Left renal pelvis (tissue), 4 donors: ENCODE results near the gene SHISA5. TPM values are rescaled to one million over a fixed set of nuclear protein-coding genes. Genes with fewer than 3 reads are reported as not detected.
"Not testable (repeated sequence)": the region's sequence is repeated elsewhere in the genome, so short reads cannot be mapped to it uniquely, and the experiment has no call there.

Experiments used
- DNase-seq, 4 donors: peaks; one replicate each; pipeline ENCODE4 v3.0.0-alpha.2; 2013; ENCODE audit warnings: low read depth in 4 of 4, low spot score in 3 of 4
- polyA plus RNA-seq, 4 donors: library from polyadenylated mRNA; unstranded; fragments of 120-200 nt; gene quantifications; one replicate each; pipeline ENCODE4 v1.2.1, GENCODE V29; 2013; ENCODE audit not compliant: insufficient read length in 4 of 4

The SHISA5 gene
- polyA plus RNA-seq, 4 donors = 106 to 114 (median 109) TPM

DNA sequence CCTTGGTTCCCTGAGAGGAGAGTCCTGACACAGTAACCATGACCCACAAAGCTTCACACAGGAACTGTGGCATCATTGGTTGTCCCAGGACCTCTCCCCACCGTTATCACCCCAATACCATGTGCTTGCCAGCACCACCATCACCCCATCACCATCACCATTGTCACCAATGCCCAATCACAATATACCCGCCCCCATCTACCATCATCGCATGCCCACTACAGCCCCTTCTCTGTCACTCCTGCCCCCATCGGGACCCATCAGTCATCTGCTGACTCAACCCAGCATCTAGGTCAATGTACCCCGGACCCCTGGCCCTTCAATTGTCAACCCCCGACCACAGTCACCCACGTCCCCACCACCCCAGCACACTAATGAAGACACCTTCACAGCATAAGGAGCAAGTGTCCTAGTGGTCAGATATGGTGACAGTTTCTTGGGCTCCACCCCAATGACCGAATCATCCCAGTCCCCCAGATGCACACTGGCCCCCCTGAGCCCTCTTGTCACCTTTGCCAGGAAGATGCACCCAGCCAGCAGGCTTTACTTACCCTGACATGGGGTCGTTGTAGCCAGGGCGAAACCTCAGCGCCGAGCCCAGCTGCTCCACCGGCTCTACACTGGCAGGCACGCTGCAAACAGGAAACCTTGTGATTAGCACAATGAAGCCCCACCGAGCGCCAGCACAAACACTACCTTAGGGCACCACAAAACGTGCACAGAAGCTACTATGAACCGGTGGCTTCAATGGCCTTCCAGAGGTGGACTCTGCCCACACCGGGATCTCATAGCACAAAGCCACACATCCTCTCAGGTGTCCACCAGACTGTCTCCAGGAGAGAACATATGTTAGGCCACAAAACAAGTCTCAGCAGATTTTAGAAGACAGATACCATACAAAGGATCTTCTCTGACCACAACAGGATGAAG lies 25.1 kb downstream of the SHISA5 start:
- no peak for DNase-seq

DNA sequence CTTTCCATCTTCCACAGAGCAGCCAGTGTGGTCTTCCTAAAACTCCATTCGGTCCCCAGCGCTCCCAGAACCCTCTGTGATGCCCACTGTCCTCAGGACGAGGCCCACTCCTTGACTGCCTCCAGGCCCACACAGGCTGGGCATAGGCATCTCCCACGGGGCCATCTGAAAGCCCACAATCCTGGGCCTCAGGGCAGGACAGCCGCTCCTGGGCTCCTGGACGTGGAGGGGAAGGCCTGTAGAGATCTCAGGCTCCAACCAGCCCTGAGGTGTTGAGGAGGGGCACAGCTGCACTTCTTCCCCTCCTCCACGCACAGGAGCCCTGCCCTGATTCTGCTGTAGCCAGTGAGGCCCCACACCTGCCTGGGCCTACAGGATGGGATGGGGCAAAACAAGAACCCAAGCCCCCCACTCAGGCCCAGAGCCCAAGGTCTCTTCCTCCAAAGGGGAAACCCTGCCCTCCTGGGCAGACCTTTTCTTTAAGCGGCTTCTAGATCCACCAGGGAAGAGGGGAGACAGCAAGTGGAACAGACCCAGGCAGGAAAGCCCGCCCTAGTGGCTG lies 25.9 kb downstream of the SHISA5 start:
- no peak for DNase-seq

- no peak for DNase-seq
Observed at GRCh38 chr3:48476426-48477053, 27.4 kb downstream of the SHISA5 start.

GRCh38 chr3:48475188-48475587 lies 28.8 kb downstream of the SHISA5 start:
- no peak for DNase-seq

DNA sequence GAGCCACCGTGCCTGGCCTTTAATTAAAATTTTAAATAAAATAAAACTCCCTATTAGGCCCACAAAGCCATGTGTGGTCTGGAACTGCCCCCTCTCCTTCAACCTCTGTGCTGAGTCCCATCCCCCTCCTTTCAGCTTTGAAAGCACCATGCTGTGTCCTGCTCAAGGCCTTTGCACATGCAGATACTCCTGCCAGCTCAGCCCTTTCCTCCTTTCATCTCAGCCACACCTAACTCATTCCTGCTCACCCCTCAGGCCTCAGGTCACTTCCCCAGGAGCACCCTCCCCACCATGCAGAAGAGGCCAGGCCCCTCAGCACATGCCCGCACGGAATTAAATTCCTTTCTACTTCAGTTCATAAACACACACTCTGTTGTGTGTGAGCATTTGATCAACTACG lies 29.4 kb downstream of the SHISA5 start:
- no peak for DNase-seq

- DNase-seq = not testable (repeated sequence)
Observed at GRCh38 chr3:48474031-48474430, 29.9 kb downstream of the SHISA5 start.

GRCh38 chr3:48473617-48473952 lies 30.4 kb downstream of the SHISA5 start:
- DNase-seq = no peak

DNA sequence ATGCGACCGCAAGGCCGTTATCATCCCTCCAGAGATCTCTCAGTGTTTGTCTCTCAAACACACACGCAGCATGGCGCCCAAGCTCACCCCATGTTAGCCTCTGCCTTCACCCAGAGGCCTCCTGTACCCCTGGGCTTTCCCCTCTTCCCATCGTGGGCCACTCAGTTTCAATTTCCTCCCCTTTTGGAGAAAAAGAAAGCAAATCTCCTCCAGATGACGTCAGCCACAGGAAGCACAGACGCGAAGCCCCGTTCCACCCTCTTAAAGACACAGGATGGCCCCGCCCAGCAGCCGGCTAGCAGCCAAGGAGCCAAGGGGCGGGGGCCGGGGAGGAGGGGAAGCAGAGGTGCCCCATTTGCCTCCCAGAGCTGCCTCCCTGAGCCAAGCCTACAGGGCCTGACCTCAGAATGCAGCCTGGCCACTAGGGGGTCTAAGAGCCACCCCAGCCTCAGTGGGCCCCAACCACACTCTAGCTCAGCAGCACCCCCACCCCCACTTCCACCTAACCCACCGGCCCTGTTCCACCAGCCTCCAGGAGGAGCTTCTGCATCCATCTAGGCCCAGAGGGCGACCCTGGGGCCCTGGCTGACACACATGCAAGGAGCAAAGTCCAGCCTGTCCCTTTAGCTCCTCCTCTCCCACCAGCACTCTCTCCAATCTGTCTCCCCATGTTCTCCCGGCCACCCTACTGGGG lies 30.9 kb downstream of the SHISA5 start:
- DNase-seq = peak; percentile 64 to 84 (median 81)

DNA sequence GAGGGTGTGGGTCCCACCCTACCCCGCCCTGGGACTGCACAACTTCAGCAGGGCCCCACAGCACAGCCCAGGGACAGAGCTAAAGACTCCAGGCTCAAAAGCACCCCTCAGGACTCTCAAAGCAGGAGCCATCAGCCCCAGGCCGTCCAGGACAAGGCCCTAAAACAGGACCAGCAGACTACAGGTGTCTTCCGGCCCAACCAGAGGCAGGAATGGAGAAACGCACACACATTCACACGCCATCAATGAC lies 31.4 kb downstream of the SHISA5 start:
- DNase-seq = no peak

GRCh38 chr3:48470286-48470685 lies 33.7 kb downstream of the SHISA5 start:
- no peak for DNase-seq

DNA sequence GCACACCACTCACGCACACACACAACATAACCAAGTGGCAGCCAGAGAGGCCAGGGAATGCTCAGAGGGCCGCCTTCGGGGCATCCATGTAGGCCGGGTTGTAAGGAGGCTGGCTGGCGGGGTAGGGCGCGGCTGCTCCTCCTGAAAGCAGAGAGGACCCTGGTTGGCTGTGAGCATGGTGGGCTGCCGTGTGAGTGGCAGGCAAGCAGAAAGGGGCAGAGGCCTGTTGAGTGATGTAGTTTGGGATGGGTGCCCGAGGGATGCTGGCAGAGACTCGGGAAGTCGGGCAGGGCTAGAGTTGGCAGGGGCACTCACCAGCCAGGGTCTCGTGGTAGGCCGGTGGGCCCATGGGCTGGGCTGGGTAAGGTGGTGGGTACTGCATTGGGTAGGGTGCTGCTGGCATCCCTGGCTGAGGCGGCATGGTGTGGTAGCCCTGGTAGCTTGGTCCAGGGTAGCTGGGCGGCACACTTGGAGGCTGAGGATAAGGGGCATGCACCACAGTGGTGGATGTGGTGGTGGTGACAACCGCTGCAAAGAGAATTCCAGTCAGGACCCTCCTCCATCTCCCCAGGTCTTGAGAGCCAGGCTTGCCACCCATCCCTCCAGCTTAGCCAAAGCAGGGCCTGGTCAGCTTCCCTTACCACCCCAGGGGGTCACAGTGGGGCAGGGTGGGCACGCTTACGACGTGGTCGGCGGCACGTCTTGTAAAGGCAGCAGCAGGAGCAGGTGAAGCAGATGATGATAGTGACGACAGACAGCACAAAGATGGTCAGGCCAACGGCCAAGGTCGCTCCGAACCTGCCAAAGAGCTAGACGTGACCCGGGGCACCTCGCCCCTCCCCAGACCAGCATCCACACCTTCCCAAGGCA lies 34.7 kb downstream of the SHISA5 start:
- no peak for DNase-seq

- no peak for DNase-seq
Observed at GRCh38 chr3:48468329-48468731, 35.6 kb downstream of the SHISA5 start.

DNA sequence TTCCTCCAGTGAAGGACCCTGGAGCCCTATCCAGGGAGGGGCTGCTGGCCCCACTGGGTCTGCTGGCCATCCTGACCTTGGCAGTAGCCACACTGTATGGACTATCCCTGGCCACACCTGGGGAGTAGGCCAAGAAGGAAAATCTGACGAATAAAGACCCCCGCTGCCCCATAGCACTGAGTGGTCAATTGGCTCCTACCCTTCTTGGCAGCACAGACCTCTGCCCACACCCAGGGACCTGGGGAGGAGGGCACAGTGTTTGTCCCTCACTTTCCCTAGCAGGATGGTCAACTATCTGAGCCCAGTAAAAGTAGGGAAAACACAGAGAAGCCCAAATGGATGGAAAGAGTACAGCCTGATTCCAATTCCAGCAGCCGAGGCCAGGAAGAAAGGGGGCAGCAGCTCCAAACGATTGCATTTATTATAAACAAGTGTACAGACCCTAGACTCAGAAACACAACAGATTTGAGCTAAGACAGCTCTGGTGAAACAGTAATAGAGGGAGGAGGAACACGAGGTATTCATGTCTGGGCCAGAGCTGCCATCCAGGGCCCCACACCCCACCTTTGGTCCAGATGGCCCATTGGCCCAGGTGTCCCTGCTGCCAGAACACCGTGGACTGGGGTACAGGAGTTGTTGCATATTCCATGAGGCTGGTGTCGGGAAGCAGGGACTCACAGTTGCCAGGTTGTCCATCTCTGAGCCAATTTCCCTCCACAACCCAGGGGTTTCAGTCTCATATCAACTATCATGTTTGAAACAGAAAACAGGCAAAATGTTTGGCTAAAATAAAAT lies 36.3 kb downstream of the SHISA5 start:
- no peak for DNase-seq

- DNase-seq = no peak
Observed at GRCh38 chr3:48467110-48467454, 36.9 kb downstream of the SHISA5 start.

- no peak for DNase-seq
Observed at GRCh38 chr3:48466386-48467109, 37.4 kb downstream of the SHISA5 start.

GRCh38 chr3:48465531-48466378 lies 38.2 kb downstream of the SHISA5 start:
- peak; percentile 95 to 98 (median 96) for DNase-seq

DNA sequence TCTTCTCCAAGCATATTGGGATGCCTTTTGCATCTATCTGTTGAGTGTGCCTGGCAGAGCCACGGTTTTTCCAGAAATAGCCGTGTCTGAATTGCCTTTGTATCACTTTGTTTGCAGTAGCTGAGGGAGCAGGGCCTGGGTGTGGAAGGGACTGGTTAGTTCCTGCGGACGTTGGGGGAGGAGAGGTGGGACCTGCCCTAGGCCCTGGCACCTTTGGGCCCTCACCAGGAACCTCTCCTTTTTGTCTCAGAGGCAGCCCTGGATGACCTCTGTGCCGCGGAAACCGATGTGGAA lies 38.8 kb downstream of the SHISA5 start:
- DNase-seq = no peak

GRCh38 chr3:48464713-48465221 lies 39.2 kb downstream of the SHISA5 start:
- DNase-seq = no peak
